K562 (cell line): ENCODE data around the gene MYRFL.

Experiments
- CBX1 ChIP-seq: sonication (generic); IDR thresholded peaks from 2 replicates; pipeline ENCODE4 v1.6.1; 2016; ENCODE audit warnings: antibody characterized with exemption, low read depth, mild to moderate bottlenecking
- CBX5 ChIP-seq: IDR thresholded peaks from 2 replicates; pipeline ENCODE4 v1.6.1; 2014; ENCODE audit warnings: low read depth, borderline replicate concordance
- CTCF ChIP-seq, 3 experiments: IDR thresholded peaks in 2 of 3; conservative IDR thresholded peaks in 1 of 3; 2 replicates each; pipeline ENCODE4 v1.5.1; 2011 to 2012; ENCODE audit warnings: low read length in 3 of 3, mild to moderate bottlenecking in 3 of 3, control low read depth in 2 of 3, improper control_type of control experiment in 1 of 3, inconsistent platforms in 1 of 3, low read depth in 1 of 3, mixed read lengths in 1 of 3, moderate library complexity in 1 of 3; ENCODE audit not compliant: insufficient read depth in 2 of 3
- E2F5 ChIP-seq: sonication (generic); formaldehyde crosslinking; IDR thresholded peaks from 2 replicates; pipeline ENCODE4 v1.8.0; 2022; ENCODE audit warnings: mild to moderate bottlenecking, missing genetic modification reagents
- EP300 ChIP-seq: IDR thresholded peaks from 2 replicates; pipeline ENCODE4 v1.6.1; 2012; ENCODE audit warnings: low read length, improper control_type of control experiment
- FOSL1 ChIP-seq: fragments of 200-800 bp; sonication (Bioruptor generic); conservative IDR thresholded peaks from 2 replicates; pipeline ENCODE4 v1.6.1; 2016; ENCODE audit warnings: missing genetic modification characterization, missing compliant biosample characterization
- RBFOX2 ChIP-seq: fragments of 200-400 bp; formaldehyde crosslinking; IDR thresholded peaks from 2 replicates; pipeline ENCODE4 v1.6.1; 2017; ENCODE audit warnings: low read depth, mild to moderate bottlenecking, low read length, moderate library complexity
- RFX5 ChIP-seq: IDR thresholded peaks from 2 replicates; pipeline ENCODE4 v1.6.1; 2011; ENCODE audit warnings: low read depth, mild to moderate bottlenecking, improper control_type of control experiment, low read length
- SMC3 ChIP-seq: conservative IDR thresholded peaks from 2 replicates; pipeline ENCODE4 v1.6.1; 2011; ENCODE audit warnings: low read depth, low read length, improper control_type of control experiment; ENCODE audit not compliant: insufficient read depth
- USF2 ChIP-seq: sonication (generic); formaldehyde crosslinking; IDR thresholded peaks from 2 replicates; pipeline ENCODE4 v1.5.0; 2020; ENCODE audit warnings: missing genetic modification reagents
- ZNF274 ChIP-seq: IDR thresholded peaks from 2 replicates; pipeline ENCODE4 v1.6.1; 2011; ENCODE audit warnings: low read depth, mild to moderate bottlenecking, low read length, moderate library complexity, borderline replicate concordance
- ZNF277 ChIP-seq: fragments of 250-450 bp; sonication (Bioruptor Pico); IDR thresholded peaks from 2 replicates; pipeline ENCODE4 v1.8.0; 2022; ENCODE audit warnings: inconsistent platforms, mild to moderate bottlenecking, moderate library complexity, borderline replicate concordance

- TF ChIP-seq EP300 (no peak), FOSL1 (tag) (no peak), ZNF274 (no peak), SMC3 (no peak), RBFOX2 (no peak), ZNF277 (no peak), CTCF (IDR thresholded peaks at IDR 0.05 in 2 of 3, conservative IDR thresholded peaks at IDR 0.05 in 1 of 3; ENCODE audit: insufficient read depth in 2 of 3, low read depth in 1 of 3, low read length in 3 of 3) (no peak), CBX5 (no peak), RFX5 (no peak), E2F5 (no peak), USF2 (CRISPR knock-in tag) (no peak), CBX1 (no peak)
Measured at GRCh38 chr12:69873429-69873828, 48.4 kb downstream of the MYRFL start.
